Activated T-cell treated with anti-CD3 and anti-CD28 coated beads, Interleukin-2, amount 50 U/mL, for 72 hours (primary cell): Measurements from ENCODE around the gene SERPINE2. TPM values are rescaled to one million over a fixed set of nuclear protein-coding genes. Genes with fewer than 3 reads are reported as not detected.

Source experiments
- ATAC-seq, 2 donors: fragments of 150-1000 bp; cut with Tn5 transposase; replicated peaks in 1 of 2; 2 replicates each; pipeline ENCODE4 v1.10.0; 2021; ENCODE audit warnings: moderate library complexity in 2 of 2, mild to moderate bottlenecking in 1 of 2
- DNase-seq, 2 donors: peaks; one replicate each; pipeline ENCODE4 v3.0.0; 2021 to 2022; ENCODE audit warnings: mixed read lengths in 1 of 2
- H3K27ac Mint-ChIP-seq: one replicate; pipeline ENCODE4 v1.8.0; 2022; ENCODE audit warnings: mild to moderate bottlenecking, moderate library complexity, mixed read lengths
- H3K27me3 Mint-ChIP-seq: one replicate; pipeline ENCODE4 v1.8.0; 2022; ENCODE audit warnings: low read depth, mixed read lengths
- H3K36me3 Mint-ChIP-seq, 2 donors: one replicate each; pipeline ENCODE4 v1.8.0; 2022; ENCODE audit warnings: mixed read lengths in 2 of 2, mild to moderate bottlenecking in 1 of 2; ENCODE audit not compliant: insufficient read depth in 2 of 2
- H3K4me1 Mint-ChIP-seq: one replicate; pipeline ENCODE4 v1.8.0; 2022; ENCODE audit warnings: low read depth, mixed read lengths
- H3K4me3 Mint-ChIP-seq, 2 donors: one replicate each; pipeline ENCODE4 v1.8.0; 2022; ENCODE audit warnings: mild to moderate bottlenecking in 2 of 2, mixed read lengths in 2 of 2, moderate library complexity in 2 of 2
- H3K9me3 Mint-ChIP-seq, 2 donors: one replicate each; pipeline ENCODE4 v1.8.0; 2022; ENCODE audit warnings: mixed read lengths in 2 of 2
- total RNA-seq, 2 donors: library from RNA; stranded (reverse); gene quantifications; one replicate each; pipeline ENCODE4 v1.2.3, GENCODE V29; 2022

The SERPINE2 gene, protein sequence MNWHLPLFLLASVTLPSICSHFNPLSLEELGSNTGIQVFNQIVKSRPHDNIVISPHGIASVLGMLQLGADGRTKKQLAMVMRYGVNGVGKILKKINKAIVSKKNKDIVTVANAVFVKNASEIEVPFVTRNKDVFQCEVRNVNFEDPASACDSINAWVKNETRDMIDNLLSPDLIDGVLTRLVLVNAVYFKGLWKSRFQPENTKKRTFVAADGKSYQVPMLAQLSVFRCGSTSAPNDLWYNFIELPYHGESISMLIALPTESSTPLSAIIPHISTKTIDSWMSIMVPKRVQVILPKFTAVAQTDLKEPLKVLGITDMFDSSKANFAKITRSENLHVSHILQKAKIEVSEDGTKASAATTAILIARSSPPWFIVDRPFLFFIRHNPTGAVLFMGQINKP
- 10 to 100 TPM; 62.9 to 81.6 TPM for total RNA-seq

DNA sequence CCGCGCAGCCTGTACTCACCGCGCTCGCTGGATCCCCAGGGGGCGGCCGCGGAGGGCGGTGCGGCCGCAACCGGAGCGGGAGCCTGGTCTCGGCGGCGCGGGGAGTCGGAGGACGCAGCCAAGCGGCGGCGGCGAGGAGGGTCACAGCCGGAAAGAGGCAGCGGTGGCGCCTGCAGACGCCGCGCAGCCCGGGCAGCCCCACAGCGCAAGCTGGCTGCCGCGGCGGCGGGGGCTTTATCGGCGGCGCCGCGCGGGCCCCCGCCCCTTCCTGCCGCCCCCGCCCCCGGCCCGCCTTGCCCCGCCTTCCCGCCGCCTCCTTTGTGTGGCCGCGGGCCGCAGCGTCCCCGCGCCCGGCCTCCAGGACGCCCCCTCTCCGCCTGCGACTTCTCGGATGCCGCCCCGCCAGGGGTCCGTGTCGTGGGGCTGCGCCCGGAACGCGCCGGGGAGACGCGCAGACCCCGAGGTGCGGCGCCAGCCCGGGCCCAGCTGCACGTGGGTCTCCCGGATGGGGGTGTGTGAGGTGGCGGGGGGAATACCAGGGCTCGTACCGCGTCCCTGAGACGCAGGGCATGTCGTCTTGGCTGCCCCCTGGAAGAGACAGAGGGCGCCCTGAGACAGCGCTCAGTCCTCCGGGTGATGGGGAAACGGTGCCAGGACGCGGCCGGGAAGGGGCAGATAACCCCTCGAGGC is at the start of gene SERPINE2:
TSS of gene SERPINE2 (minus strand) at position 207 of the 690 bp plus-strand sequence. CDS start 37,386 bp downstream, outside the sequence.
- no peaks in the 10 kb centered on the region for H3K9me3 Mint-ChIP-seq
- peak within 1 kb of the TSS; percentile 47 for H3K27ac Mint-ChIP-seq
- peaks cover 0 to 2% of the 10 kb centered on the region in 2 donors for H3K36me3 Mint-ChIP-seq
- peak; percentile 67 to 76 for DNase-seq
- H3K4me1 Mint-ChIP-seq, result peaks cover 28% of the 10 kb centered on the region
- peak within 1 kb of the TSS; percentile 93 to 97 for H3K4me3 Mint-ChIP-seq
- peak; percentile 77 to 79 for ATAC-seq
- H3K27me3 Mint-ChIP-seq, result peaks cover 50% of the 10 kb centered on the region

DNA sequence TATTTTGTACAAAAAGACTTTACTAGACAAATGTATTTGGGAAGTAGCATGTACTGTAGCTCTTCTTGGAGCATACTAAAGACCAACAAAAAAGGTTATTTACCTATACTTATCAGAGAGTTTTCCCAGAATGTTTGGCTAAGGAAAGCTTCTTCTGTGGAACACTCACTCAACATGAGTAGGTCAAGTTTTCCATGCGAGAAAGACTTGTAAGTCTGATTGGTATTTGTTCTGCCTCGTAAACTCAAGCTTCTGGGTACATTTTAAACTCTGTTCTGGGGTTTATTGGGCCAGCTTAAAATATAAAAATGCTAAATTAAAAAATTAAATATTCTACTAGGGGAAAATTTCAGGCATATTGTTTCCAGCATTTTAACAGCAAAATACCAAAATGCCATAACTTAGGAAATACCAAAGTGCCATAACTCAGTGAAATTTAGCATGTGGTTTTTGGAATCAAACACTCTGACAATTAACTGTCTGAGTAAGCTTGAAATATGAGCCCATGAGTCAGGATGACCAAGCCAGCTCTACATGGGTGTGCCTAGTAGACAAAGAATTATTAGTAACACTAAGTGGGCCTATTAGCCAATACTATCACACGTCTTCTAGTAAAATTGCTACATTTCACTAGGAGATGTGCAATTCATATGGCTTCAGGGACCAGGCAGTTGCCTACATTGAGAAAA is 47.3 kb upstream of the SERPINE2 start:
- DNase-seq, result no peak
- no peaks in the 10 kb centered on the region for H3K9me3 Mint-ChIP-seq
- no peaks in the 10 kb centered on the region for H3K36me3 Mint-ChIP-seq
- H3K4me3 Mint-ChIP-seq, result no peak overlapping the region
- no peak for ATAC-seq
- peaks cover 7% of the 10 kb centered on the region for H3K27me3 Mint-ChIP-seq
- no peak overlapping the region for H3K27ac Mint-ChIP-seq
- H3K4me1 Mint-ChIP-seq, result no peaks in the 10 kb centered on the region

DNA sequence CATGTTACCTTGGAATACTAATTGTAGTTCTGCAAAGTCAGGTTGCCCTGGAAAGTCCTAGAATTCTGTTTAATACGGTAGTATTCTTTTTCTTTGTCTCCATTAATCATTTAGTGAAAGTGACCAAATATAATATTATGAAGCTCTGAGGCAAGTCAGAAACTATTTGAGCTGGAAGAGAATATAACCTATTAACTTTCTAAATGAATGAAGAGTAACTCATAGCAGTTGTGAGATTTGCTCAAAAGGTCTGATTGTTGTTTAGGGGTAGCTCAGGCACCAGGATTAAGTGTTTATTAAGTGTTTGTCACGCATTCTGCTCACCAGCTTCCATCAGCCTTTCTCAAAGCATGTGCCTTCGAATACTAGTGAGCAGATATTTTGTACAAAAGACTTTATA is 46.7 kb upstream of the SERPINE2 start:
- Mint-ChIP-seq H3K36me3 (no peaks in the 10 kb centered on the region), H3K27ac (no peak overlapping the region), H3K4me3 (no peak overlapping the region), H3K4me1 (no peaks in the 10 kb centered on the region), H3K9me3 (no peaks in the 10 kb centered on the region), H3K27me3 (peaks cover 7% of the 10 kb centered on the region)
- DNase-seq (no peak), ATAC-seq (no peak)

DNA sequence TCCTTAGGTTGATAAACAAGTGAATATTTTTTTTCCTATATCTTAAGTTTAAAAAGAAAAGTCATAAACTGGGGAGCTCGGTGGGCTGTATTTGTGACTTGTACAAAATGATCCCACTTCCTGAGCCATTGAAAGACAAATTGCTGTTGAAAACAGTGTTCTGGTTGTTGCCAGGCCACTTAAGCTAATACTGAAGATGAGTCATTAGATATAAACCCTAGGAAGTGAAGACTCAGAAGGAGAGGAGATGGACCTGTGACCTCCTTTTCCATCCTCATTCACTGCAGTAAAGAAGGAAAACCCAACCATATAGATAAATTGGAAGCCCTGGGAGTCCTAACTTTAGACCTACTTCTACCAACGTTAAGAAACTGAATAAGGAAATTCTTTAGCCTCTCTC is 46.2 kb upstream of the SERPINE2 start:
- H3K27me3 Mint-ChIP-seq, result peaks cover 7% of the 10 kb centered on the region
- H3K36me3 Mint-ChIP-seq, result no peaks in the 10 kb centered on the region
- H3K9me3 Mint-ChIP-seq, result no peaks in the 10 kb centered on the region
- no peak for DNase-seq
- H3K27ac Mint-ChIP-seq, result no peak overlapping the region
- H3K4me1 Mint-ChIP-seq, result no peaks in the 10 kb centered on the region
- ATAC-seq, result no peak
- no peak overlapping the region for H3K4me3 Mint-ChIP-seq

DNA sequence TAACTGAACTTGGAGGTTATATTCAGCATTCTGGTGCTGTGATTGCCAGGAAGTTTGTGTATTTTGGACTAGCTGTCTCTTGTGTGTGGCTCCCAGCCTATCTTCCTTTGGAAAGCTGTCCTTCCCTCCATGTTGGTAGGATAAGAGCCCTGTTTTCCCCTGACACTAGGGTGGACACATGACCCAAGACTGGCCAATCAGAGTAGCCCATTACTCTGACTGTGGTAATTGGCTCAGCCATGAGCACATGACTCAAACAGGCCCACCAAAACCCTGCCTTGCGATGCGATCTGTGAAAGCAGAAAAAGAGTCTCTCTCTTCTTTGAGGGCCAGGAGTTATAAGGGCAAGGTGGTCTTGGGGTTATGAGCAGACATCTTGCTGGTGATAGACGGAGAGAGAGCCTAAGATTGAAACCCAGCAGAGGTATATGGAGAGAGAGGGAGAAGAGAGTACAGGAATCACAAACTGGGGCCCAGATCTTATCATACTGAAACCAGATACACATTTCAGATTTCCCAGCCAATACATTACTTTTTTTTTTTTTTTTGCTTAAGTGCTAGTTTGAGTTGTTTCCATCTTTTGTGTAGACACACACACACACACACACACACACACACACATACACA is 45.3 kb upstream of the SERPINE2 start:
- Mint-ChIP-seq H3K27ac (peak overlapping the region; percentile 24), H3K36me3 (no peaks in the 10 kb centered on the region), H3K4me3 (no peak overlapping the region), H3K4me1 (no peaks in the 10 kb centered on the region), H3K27me3 (peaks cover 7% of the 10 kb centered on the region), H3K9me3 (peaks cover 0 to 3% of the 10 kb centered on the region in 2 donors)
- DNase-seq (no peak), ATAC-seq (peak in 1 of 2 donors; percentile 59)

DNA sequence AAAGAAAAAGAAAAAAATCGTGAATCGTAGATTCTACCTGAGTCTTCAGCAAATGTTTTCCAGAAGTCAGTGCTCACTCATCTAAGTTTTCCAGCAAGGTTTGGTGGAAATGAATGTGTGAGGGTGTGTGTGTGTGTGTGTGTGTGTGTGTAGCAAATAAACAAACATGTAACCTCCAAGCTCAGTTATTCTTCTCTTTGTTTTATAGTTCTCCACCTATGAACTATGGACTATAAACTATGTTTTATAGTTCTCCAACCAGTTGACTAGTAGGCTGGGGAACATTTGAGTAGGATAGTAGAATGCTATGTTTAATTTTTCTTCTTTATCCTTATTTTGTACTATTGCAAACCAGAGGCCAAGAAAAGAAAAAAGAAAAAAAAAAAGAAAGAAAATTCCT is 44.6 kb upstream of the SERPINE2 start:
- H3K36me3 Mint-ChIP-seq, result no peaks in the 10 kb centered on the region
- no peak for ATAC-seq

DNA sequence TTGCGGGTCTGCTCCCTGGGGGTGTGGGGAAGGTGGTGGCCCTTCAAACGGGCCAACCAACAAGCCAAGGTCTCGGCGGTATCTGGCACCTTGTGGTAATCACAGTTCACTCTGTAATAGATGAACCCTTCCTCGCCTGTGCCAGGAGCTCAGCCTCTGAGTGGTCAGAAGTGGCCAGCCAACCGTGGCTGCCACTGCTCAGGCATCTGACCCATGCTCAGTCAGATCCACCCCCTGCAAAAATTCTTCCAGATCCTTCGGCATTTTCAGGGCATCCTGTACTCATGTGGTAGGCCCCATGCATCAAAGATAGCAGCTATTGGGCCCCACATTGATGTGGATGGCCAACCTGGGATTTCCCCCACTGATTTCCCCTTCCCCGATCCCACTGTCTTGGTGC is 39.6 kb upstream of the SERPINE2 start:
- Mint-ChIP-seq H3K27me3 (peaks cover 7% of the 10 kb centered on the region), H3K27ac (no peak overlapping the region), H3K36me3 (no peaks in the 10 kb centered on the region), H3K9me3 (peaks cover 0 to 3% of the 10 kb centered on the region in 2 donors), H3K4me3 (no peak overlapping the region), H3K4me1 (no peaks in the 10 kb centered on the region)
- DNase-seq (no peak), ATAC-seq (no peak)

More for the DNA sequence above, 44.6 kb upstream of the SERPINE2 start:
- H3K4me3 Mint-ChIP-seq, result no peak overlapping the region
- H3K27me3 Mint-ChIP-seq, result peaks cover 7% of the 10 kb centered on the region
- no peak overlapping the region for H3K27ac Mint-ChIP-seq
- peaks cover 0 to 3% of the 10 kb centered on the region in 2 donors for H3K9me3 Mint-ChIP-seq
- no peaks in the 10 kb centered on the region for H3K4me1 Mint-ChIP-seq
- no peak for DNase-seq

DNA sequence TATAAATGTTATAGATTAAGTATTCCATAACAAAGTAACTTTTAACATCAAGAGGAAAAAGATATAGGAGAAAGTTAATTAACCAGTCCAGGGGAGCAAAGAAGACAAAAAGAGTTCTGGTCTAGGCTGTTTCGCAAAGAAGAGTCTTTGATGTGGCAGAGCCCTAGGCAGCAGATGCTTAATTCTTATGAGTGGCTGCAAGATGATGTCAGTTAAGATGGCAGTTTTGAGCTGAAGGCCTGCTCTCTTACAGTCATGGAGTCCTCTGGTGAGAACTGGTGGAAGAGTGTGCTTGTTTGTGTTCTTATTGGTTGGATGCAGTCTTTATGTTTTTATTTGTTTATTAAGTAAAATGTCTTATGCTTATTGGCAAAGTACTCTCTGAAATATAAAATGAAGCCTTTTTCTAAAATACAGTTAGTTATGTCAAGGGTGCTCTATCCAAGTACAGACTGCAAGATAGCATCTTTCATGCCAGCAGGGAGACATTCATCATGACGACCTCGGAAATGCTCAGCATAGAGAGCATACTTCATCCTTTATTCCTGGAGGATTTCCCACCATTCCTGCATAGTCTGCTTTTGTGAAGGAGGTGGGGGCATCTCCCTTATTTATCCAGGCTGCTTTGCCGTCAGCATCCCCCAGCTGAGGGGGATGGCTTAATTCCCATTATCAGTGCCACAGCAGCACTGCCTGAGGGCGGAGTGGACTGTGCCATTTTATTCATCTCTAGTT is 38.9 kb upstream of the SERPINE2 start:
- Mint-ChIP-seq H3K4me1 (no peaks in the 10 kb centered on the region), H3K27ac (no peak overlapping the region), H3K9me3 (peaks cover 0 to 3% of the 10 kb centered on the region in 2 donors), H3K27me3 (peaks cover 6% of the 10 kb centered on the region), H3K36me3 (no peaks in the 10 kb centered on the region), H3K4me3 (no peak overlapping the region)
- DNase-seq (no peak), ATAC-seq (no peak)

DNA sequence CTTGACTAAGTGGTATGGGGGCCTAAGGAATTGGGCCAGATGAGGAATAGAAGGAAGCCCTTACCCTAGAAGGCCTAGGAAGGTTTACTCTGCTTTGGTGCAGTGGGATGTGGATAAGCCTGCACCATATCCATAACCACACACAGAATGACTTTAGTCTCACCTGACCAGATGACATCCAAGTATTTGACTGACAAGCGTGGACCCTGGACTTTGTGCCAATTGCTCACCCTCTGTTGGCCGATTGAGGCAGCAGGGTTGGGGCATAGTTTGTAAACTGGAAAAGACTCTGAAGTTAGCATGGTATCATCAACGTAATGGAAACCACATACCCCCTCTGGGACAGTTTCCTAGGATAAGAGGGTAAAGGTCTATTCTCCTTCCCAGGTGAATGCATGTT is 36.5 kb upstream of the SERPINE2 start:
- peaks cover 8% of the 10 kb centered on the region for H3K27me3 Mint-ChIP-seq
- ATAC-seq, result no peak
- no peaks in the 10 kb centered on the region for H3K4me1 Mint-ChIP-seq
- peaks cover 0 to 3% of the 10 kb centered on the region in 2 donors for H3K9me3 Mint-ChIP-seq
- H3K36me3 Mint-ChIP-seq, result no peaks in the 10 kb centered on the region
- no peak overlapping the region for H3K27ac Mint-ChIP-seq
- DNase-seq, result no peak
- no peak overlapping the region for H3K4me3 Mint-ChIP-seq

DNA sequence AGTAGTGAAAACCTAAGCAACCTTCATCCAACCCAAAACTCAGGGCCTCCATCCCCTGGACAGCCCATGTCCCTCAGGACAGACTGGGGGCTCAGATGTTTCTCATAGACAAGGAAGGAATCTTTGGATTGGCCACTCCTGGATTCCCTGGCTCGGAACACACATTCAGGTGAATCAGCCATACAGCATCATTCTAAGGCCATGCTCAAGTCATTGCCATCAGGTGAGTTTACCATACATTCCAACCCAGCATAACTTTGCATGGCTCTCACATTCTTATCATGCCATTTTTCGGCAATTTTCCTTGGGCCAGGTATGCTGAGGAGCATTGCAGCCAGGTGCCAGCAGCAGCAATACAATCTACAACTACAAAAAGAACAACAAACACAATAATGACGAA is 34.6 kb upstream of the SERPINE2 start:
- H3K27me3 Mint-ChIP-seq, result peaks cover 13% of the 10 kb centered on the region
- DNase-seq (no peak), ATAC-seq (no peak)
- no peak overlapping the region for H3K4me3 Mint-ChIP-seq
- H3K4me1 Mint-ChIP-seq, result no peaks in the 10 kb centered on the region
- H3K9me3 Mint-ChIP-seq, result no peaks in the 10 kb centered on the region
- no peaks in the 10 kb centered on the region for H3K36me3 Mint-ChIP-seq
- no peak overlapping the region for H3K27ac Mint-ChIP-seq

DNA sequence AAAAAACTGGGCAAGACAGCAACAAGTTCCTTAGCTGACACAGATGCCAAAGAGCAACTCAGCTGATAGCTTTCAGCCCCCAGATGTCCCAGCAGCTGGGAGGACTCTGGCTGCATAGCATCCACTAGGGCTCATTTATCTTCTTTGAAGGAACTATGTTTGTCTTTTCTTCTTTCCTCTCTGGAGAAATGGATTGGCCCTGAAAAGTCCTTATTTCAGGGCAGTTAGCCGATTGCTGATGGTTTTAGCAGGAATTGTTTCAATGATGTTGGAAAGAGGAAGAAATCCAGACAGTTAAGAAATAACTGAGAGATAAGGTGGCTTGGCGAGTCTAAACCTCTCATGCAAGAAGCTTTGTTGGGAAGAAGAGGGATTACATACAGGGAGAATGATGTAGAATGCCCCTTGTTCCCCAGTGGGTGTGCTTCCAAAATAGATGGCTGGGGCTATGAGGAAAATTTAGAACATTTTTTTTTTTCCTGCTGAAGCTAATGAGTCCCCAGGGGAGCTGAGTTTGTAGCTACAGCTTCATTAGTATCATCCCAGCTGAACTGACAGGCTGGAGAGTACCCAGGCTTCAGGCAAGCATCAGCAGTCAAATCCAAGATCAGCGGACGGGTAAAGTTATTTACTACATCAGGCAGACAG is 33.6 kb upstream of the SERPINE2 start:
- H3K27ac Mint-ChIP-seq, result no peak overlapping the region
- no peak for DNase-seq
- no peak overlapping the region for H3K4me3 Mint-ChIP-seq
- H3K4me1 Mint-ChIP-seq, result no peaks in the 10 kb centered on the region
- ATAC-seq, result no peak
- peaks cover 20% of the 10 kb centered on the region for H3K27me3 Mint-ChIP-seq
- H3K36me3 Mint-ChIP-seq, result no peaks in the 10 kb centered on the region
- no peaks in the 10 kb centered on the region for H3K9me3 Mint-ChIP-seq

DNA sequence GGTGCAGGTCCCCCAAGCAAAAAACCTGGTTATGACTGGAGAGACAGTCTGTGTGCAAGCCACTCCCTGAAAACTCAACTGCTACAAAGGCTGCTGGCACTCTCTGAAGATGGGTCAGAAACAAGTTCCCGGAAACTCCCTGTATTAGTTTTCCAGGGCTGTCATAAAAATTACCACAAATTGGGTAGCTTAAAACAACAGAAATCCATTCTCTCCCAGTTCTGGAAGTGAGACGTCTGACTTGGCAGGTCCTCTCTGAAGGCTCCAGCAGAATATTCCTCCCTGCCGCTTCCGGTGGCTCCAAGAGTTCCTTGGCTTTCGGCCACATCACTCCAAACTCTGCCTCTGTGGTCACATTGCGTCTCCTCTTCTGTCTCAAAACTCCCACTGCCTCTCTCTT is 30.1 kb upstream of the SERPINE2 start:
- ATAC-seq (no peak), DNase-seq (no peak)
- no peak overlapping the region for H3K4me3 Mint-ChIP-seq
- H3K27ac Mint-ChIP-seq, result no peak overlapping the region
- H3K27me3 Mint-ChIP-seq, result peaks cover 25% of the 10 kb centered on the region
- no peaks in the 10 kb centered on the region for H3K4me1 Mint-ChIP-seq
- no peaks in the 10 kb centered on the region for H3K9me3 Mint-ChIP-seq
- H3K36me3 Mint-ChIP-seq, result no peaks in the 10 kb centered on the region
